ENCODE results near the gene SH3TC1.

DNA sequence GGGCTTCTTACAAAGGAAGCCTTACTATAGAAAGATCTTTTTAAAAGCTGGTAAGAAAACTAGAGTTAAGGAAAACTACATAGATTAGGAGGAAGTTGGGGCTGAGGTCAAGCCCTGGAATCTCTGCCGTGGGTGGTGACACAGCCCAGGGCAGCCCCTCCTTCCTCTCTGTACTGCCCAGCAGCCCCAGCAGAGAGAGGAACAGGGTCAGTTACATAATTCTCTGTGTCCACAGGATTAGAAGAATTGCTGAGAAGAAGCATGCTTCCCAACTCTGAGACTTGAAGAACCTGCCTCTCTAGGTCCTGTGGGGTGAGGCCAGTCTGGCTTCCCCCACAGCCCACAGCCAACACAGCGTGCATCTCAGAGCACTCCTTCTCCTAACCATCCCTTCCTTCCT, 31.3 kb upstream of the SH3TC1 start:
- TF ChIP-seq POLR2AphosphoS5 (IDR thresholded peaks at IDR 0.05; ENCODE audit: borderline replicate concordance, low read depth, low read length) = no peak
- TF ChIP-seq EZH2 (IDR thresholded peaks at IDR 0.05) = no peak
